Panc1 (cell line): Measurements from ENCODE around the gene TCF15. TPM values are rescaled to one million over a fixed set of nuclear protein-coding genes. Genes with fewer than 3 reads are reported as not detected.

Experiments used
- ATAC-seq: fragments of 200-7000 bp; cut with Tn5 transposase; 2 replicates; pipeline ENCODE4 v1.9.1; 2020; ENCODE audit warnings: mild to moderate bottlenecking, moderate library complexity
- BruUV-seq: library from RNA; stranded (reverse); fragments of 400-500 nt; replicated peaks from 2 replicates; lab custom pipeline; 2021; lab: Mats Ljungman, UMichigan
- CTCF ChIA-PET: fragments of 300-600 bp; sonication (Branson Sonifier 250); formaldehyde crosslinking; loops from one replicate; lab custom pipeline; 2022; ENCODE audit warnings: antibody characterized with exemption; lab: Charles Lee
- POLR2A ChIA-PET: fragments of 300-600 bp; sonication (Branson Sonifier 250); formaldehyde crosslinking; loops from one replicate; lab custom pipeline; 2022; ENCODE audit warnings: antibody characterized with exemption; lab: Charles Lee
- DNase-seq: peaks from one replicate; pipeline ENCODE4 v3.0.0-alpha.2; 2010; ENCODE audit warnings: low read depth, low spot score
- H3K27ac ChIP-seq: 2 replicates; pipeline ENCODE4 v1.5.1; 2011; ENCODE audit warnings: mild to moderate bottlenecking, low read length, inconsistent platforms
- H3K27me3 ChIP-seq: fragments of 200-500 bp; sonication (Bioruptor generic); 2 replicates; pipeline ENCODE4 v1.6.0; 2014; ENCODE audit warnings: low read length, inconsistent platforms; ENCODE audit not compliant: control insufficient read depth, insufficient read depth
- H3K36me3 ChIP-seq: fragments of 200-500 bp; sonication (Bioruptor generic); 2 replicates; pipeline ENCODE4 v1.5.1; 2014; ENCODE audit warnings: inconsistent platforms, mild to moderate bottlenecking, low read length, moderate library complexity; ENCODE audit not compliant: control insufficient read depth, insufficient read depth
- H3K4me1 ChIP-seq: 2 replicates; pipeline ENCODE4 v1.5.1; 2011; ENCODE audit warnings: inconsistent platforms, mild to moderate bottlenecking, low read length, moderate library complexity; ENCODE audit not compliant: control insufficient read depth, insufficient read depth
- H3K4me3 ChIP-seq, 2 experiments: 2 replicates each; pipeline ENCODE4 v1.5.1; 2011 to 2012; ENCODE audit warnings: low read depth in 2 of 2, low read length in 2 of 2, mild to moderate bottlenecking in 2 of 2, inconsistent platforms in 1 of 2, moderate library complexity in 1 of 2
- H3K9me3 ChIP-seq: fragments of 200-500 bp; sonication (Bioruptor generic); 2 replicates; pipeline ENCODE4 v1.5.1; 2014; ENCODE audit warnings: low read depth, mild to moderate bottlenecking, inconsistent platforms, low read length, moderate library complexity; ENCODE audit not compliant: control insufficient read depth, insufficient read depth
- CTCF ChIP-seq: fragments of 450-650 bp; IDR thresholded peaks from 2 replicates; pipeline ENCODE4 v1.5.1; 2017; ENCODE audit warnings: mild to moderate bottlenecking
- POLR2AphosphoS5 ChIP-seq: IDR thresholded peaks from 2 replicates; pipeline ENCODE4 v1.6.1; 2012; ENCODE audit warnings: mild to moderate bottlenecking, low read depth, low read length, moderate library complexity
- REST ChIP-seq, 2 experiments: IDR thresholded peaks; 2 replicates each; pipeline ENCODE4 v1.6.1; 2011 to 2012; ENCODE audit warnings: low read depth in 2 of 2, control low read depth in 1 of 2, low read length in 1 of 2, mild to moderate bottlenecking in 1 of 2, moderate library complexity in 1 of 2; ENCODE audit not compliant: insufficient read depth in 1 of 2
- SIN3A ChIP-seq: IDR thresholded peaks from 2 replicates; pipeline ENCODE4 v1.6.1; 2012; ENCODE audit warnings: low read depth, mild to moderate bottlenecking, low read length, moderate library complexity, borderline replicate concordance; ENCODE audit not compliant: insufficient read depth
- TCF7L2 ChIP-seq: IDR thresholded peaks from 2 replicates; pipeline ENCODE4 v1.6.1; 2011; ENCODE audit warnings: mild to moderate bottlenecking, low read depth, low read length, inconsistent platforms
- in situ Hi-C: cut with HindIII; loops from 2 replicates; pipeline ENCODE4 v1.10.0; 2016; ENCODE audit warnings: low sequenced_read_pairs, low pct_unique_long_range_greater_than_20kb
- intact Hi-C: fragments of 100-400 bp; cut with micrococcal nuclease; formaldehyde crosslinking; loops from one replicate; pipeline ENCODE4 v1.10.0; 2022; ENCODE audit not compliant: unreplicated experiment
- total RNA-seq: library from RNA; stranded (reverse); gene quantifications from one replicate; pipeline ENCODE4 v1.2.1, GENCODE V29; 2021; ENCODE audit not compliant: unreplicated experiment

Gene TCF15
- total RNA-seq, 1 experiment from 2014 or later, result not detected

GRCh38 chr20:555976-556385 lies 54.1 kb downstream of the TCF15 start:
- POLR2A ChIA-PET, result no interaction called here
- H3K4me3 ChIP-seq, result no peak overlapping the region
- DNase-seq (no peak), ATAC-seq (no peak)
- no TSS peak for BruUV-seq
- H3K36me3 ChIP-seq, result no peaks in the 10 kb centered on the region
- no peaks in the 10 kb centered on the region for H3K9me3 ChIP-seq
- no peak for TF ChIP-seq TCF7L2
- no peak for TF ChIP-seq SIN3A
- no peak for TF ChIP-seq POLR2AphosphoS5
- no peak for TF ChIP-seq REST (IDR thresholded peaks at IDR 0.05; ENCODE audit: insufficient read depth in 1 of 2, low read depth in 2 of 2, low read length in 1 of 2)
- no peak for TF ChIP-seq CTCF
- CTCF ChIA-PET, result no interaction called here
- intact Hi-C loops, result no loop called here
- in situ Hi-C loops, result no loop called here
- H3K4me1 ChIP-seq, result no peaks in the 10 kb centered on the region
- H3K27ac ChIP-seq, result no peak overlapping the region
- H3K27me3 ChIP-seq, result no peaks in the 10 kb centered on the region; the same call in 1 of the 2 replicates

Other genes starting within 250 kb of the TCF15 start
- gene TRIB3, start 229.5 kb downstream of the TCF15 start, total RNA-seq, result 35.6 TPM
- gene RBCK1, start 202.0 kb downstream of the TCF15 start, total RNA-seq, result 97.1 TPM
- 42.1 TPM for gene TBC1D20, start 147.8 kb downstream of the TCF15 start, total RNA-seq
- gene CSNK2A1, start 66.5 kb downstream of the TCF15 start, total RNA-seq, result 191 TPM
- gene SRXN1, start 42.9 kb upstream of the TCF15 start, total RNA-seq, result 34.5 TPM
- gene SCRT2, start 65.5 kb upstream of the TCF15 start, total RNA-seq, result not detected
- 6.4 TPM for gene SLC52A3, start 158.2 kb upstream of the TCF15 start, total RNA-seq
- gene FAM110A, start 223.4 kb upstream of the TCF15 start, total RNA-seq, result 7.8 TPM